Measurements from ENCODE around the gene PKD1L1.

- TF ChIP-seq CTCF (IDR thresholded peaks at IDR 0.05) (no peak), POLR2A (IDR thresholded peaks at IDR 0.05) (no peak)
Measured at GRCh38 chr7:47951374-47951773, 3.1 kb upstream of the PKD1L1 start.
